Bone marrow (tissue), 2 donors: ENCODE results near the gene RUFY2.
"Not testable (repeated sequence)": the region's sequence is repeated elsewhere in the genome, so short reads cannot be mapped to it uniquely, and the experiment has no call there.

ENCODE experiments used
- DNase-seq, 2 donors: peaks; one replicate each; lab custom pipeline; 2025; lab: John Stamatoyannopoulos, UW

RUFY2 gene

DNA sequence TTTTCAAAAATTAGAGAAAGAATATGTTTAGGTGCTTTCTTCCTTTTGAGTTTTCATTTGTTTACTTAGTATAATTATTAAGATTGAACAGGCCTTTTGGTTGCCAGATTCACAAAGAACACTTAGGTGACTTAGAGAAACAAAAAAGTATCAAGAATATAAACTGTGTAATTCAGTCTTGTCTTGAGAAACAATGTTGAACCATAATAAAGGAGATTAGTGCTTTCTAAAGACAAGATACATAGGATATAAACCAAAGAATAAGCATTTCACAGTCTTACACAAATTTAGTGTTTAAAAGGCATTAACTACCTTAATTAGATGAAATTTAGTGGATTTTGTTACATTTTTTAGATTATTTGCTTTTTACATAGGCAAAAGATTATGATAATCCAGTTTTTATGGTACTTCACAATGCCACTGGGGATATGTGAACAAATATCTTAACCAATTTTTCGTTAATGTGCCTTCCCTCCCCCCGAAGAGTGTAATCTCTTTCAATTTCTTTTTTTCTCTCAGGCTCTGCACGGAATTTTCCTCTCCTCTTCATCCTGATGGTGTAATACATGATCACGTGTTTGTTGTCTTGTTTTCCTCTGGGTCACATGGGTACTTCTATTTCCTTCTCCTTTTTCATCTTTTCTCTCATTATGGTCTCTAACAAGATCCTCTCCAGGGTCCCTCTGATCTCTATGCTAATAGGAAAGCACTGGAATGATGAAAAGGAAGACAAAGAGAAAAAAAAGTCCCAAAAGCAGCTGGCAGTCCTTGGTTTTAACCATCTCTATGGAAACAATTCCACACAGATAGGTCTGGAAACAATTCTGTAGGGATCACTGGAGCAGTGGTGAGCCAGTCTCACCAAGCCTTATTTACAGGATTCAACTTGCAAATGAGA is 78.9 kb downstream of the RUFY2 start:
- peak in 1 of 2 donors; percentile 88 for DNase-seq

DNA sequence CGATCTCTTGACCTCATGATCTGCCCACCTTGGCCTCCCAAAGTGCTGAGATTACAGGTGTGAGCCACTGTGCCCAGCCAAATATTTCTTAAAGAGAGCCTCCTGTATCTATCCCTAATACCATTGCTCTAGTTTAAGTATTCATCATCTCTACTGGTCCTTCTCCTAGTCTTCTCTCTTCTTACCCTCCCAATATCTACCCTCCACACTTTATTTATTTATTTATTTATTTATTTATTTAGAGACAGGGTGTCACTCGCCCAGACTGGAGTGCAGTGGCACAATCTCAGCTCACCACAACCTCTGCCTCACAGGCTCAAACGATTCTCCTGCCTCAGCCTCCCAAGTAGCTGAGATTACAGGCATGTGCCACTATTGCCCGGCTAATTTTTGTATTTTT is 82.7 kb downstream of the RUFY2 start:
- not testable (repeated sequence) for DNase-seq

- no peak for DNase-seq
Observed at GRCh38 chr10:68318331-68319059, 88.6 kb downstream of the RUFY2 start.

DNA sequence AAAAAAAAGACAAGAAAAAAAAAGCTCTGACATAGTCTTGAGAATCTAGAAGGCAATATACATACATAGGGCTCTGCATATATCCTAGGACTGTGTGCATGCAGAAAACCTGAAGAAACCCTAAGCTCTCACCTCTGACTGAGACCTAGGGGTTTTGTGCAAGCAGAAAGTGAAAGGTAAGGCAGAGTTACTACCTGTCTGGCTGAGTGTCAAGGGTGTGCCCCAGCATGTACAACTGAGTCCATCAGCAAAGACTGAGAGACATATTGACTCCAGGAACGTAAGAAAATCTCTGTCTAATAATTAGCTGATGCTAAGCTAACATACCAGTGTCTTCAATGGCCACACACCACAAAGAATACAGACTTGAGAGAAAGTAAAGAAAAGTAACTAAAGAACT is 91.5 kb downstream of the RUFY2 start:
- DNase-seq = no peak

DNA sequence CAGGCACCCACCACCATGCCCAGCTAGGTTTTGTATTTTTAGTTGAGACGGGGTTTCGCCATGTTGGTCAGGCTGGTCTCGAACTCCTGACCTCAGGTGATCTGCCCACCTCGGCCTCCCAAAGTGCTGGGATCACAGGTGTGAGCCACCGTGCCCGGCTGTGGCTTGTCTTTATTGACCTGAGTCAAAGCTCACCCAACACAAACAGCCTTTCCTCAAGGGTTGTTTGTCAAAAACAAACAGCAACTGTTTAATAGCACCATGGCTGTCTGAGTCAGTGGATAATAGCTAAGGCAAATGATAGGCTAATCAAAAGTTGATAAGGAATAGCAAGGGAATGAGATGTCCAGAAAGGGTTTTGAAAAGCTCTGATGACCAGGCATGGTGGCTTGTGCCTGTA is 92.1 kb downstream of the RUFY2 start:
- DNase-seq = not testable (repeated sequence)

- no peak for DNase-seq
Observed at GRCh38 chr10:68310531-68310930, 96.5 kb downstream of the RUFY2 start.

GRCh38 chr10:68305854-68306253 is 101.2 kb downstream of the RUFY2 start:
- no peak for DNase-seq

DNA sequence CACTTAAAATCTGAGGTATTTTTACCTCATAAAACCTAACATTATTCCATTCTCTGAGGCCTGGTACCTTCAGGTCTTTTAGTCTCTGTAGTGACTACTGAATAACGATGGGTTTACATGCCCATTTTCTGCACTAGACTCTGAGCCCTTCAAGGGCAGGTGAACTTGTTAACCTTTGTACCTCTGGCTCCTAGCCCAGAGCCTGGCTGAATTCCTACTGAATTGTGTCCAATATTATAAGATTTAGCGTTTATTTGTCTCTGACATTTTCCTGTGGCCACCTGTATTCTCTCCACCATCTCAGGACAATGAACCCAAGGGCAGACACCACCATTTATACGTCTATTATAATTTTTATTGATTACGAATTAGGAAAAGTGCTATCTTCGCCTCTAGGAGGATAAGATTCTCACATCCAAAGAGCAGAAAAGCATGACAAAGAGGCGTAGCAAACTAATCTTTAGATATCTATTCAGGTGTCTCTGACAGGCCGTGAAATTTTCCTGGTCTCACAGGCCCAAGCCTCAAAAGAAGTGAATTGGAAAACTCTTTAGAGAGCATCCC is 103.1 kb downstream of the RUFY2 start:
- DNase-seq = no peak

- DNase-seq = no peak
Observed at GRCh38 chr10:68302871-68303270, 104.2 kb downstream of the RUFY2 start.

- DNase-seq = no peak
Observed at GRCh38 chr10:68302503-68302823, 104.6 kb downstream of the RUFY2 start.

GRCh38 chr10:68301790-68302502 is 105.1 kb downstream of the RUFY2 start:
- peak in 1 of 2 donors; percentile 3 for DNase-seq

GRCh38 chr10:68301301-68301700 is 105.8 kb downstream of the RUFY2 start:
- DNase-seq = no peak

GRCh38 chr10:68296843-68297663 is 110.0 kb downstream of the RUFY2 start:
- DNase-seq = no peak
